Ishikawa (cell line): Measurements from ENCODE around the gene PTPN21.

Source experiments
- EGR1 ChIP-seq: IDR thresholded peaks from 2 replicates; pipeline ENCODE4 v1.6.1; 2012
- YY1 ChIP-seq: IDR thresholded peaks from 2 replicates; pipeline ENCODE4 v1.6.1; 2012; ENCODE audit warnings: low read depth
- TF ChIP-seq, protein P1 (sequence below): IDR thresholded peaks from 2 replicates; pipeline ENCODE4 v1.6.1; 2012

DNA sequence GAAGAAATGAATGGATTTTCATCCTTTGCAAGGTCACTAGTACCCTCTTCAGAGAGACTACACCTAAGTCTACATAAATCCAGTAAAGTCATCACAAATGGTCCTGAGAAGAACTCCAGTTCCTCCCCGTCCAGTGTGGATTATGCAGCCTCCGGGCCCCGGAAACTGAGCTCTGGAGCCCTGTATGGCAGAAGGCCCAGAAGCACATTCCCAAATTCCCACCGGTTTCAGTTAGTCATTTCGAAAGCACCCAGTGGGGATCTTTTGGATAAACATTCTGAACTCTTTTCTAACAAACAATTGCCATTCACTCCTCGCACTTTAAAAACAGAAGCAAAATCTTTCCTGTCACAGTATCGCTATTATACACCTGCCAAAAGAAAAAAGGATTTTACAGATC, 128.5 kb downstream of the PTPN21 start:
- TF ChIP-seq, protein P1, sequence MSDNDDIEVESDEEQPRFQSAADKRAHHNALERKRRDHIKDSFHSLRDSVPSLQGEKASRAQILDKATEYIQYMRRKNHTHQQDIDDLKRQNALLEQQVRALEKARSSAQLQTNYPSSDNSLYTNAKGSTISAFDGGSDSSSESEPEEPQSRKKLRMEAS = no peak
- no peak for TF ChIP-seq YY1
- TF ChIP-seq EGR1 = no peak
